Astrocyte (in vitro differentiated cells and primary cell): ENCODE data around the gene CARD10.

Experiments used
- EZH2 ChIP-seq: IDR thresholded peaks from 2 replicates; pipeline ENCODE4 v1.6.1; 2012; ENCODE audit warnings: mild to moderate bottlenecking, low read length, inconsistent platforms; ENCODE audit not compliant: insufficient read depth
- TF ChIP-seq, protein P1 (sequence below): IDR thresholded peaks from 2 replicates; pipeline ENCODE4 v1.5.1; 2011; ENCODE audit warnings: low read depth, mild to moderate bottlenecking, inconsistent platforms, low read length, moderate library complexity; ENCODE audit not compliant: insufficient read depth

DNA sequence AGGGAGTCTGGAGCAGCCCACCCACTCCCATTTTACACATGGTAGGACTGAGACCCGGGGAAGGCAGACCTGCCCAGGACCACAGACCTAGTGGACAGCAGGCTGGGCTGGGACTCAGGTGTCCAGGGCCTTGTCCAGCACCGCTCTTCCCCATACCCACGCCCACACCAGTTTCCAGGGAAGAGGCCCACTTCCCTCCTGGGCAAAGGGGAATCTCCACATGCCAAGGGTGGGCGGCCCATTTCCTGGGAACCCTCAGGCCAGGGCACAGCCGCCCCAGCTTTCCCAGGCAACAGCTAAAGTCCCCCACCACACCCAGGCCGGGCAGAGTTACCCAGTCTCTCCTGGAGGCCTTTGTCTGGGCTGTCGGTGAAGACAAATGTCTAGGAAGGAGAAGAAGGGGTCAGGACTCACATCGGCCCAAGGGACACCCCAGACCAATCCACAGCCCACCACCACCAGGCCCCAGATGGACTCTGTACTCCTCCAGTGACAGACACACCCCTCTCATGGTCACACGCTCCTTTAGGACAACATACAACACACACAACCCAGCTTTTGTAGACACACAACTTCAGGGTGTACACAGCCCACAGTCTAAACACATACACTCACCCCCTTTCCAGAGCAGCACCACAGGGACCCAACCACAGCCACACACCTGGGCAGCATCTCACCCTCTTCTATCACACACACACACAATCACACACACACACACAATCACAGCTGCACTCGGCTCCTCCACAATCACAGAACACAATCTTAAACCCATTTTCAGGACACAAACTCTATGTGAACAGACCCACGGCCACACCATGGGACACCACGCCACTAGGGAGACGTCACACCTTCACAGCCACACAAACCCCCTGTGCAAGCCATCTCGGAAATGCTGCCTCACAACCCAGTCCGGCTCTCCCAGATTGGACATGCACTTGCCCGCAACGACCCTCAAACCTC is 38.5 kb downstream of the CARD10 start:
- TF ChIP-seq, protein P1, sequence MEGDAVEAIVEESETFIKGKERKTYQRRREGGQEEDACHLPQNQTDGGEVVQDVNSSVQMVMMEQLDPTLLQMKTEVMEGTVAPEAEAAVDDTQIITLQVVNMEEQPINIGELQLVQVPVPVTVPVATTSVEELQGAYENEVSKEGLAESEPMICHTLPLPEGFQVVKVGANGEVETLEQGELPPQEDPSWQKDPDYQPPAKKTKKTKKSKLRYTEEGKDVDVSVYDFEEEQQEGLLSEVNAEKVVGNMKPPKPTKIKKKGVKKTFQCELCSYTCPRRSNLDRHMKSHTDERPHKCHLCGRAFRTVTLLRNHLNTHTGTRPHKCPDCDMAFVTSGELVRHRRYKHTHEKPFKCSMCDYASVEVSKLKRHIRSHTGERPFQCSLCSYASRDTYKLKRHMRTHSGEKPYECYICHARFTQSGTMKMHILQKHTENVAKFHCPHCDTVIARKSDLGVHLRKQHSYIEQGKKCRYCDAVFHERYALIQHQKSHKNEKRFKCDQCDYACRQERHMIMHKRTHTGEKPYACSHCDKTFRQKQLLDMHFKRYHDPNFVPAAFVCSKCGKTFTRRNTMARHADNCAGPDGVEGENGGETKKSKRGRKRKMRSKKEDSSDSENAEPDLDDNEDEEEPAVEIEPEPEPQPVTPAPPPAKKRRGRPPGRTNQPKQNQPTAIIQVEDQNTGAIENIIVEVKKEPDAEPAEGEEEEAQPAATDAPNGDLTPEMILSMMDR, result no peak
- TF ChIP-seq EZH2, result no peak
